ENCODE data around the gene LYZL4. TPM values are rescaled to one million over a fixed set of nuclear protein-coding genes. Genes with fewer than 3 reads are reported as not detected.

LYZL4 gene
- polyA plus RNA-seq, 3 donors, result not detected

Other genes starting within 250 kb of the LYZL4 start
- under 1 TPM in 2 of 3 donors, not detected in 1; 0.37 to 0.56 TPM for gene CCK, start 144.4 kb downstream of the LYZL4 start, polyA plus RNA-seq (ENCODE audit: insufficient read length in 3 of 3)
- gene VIPR1, start 92.0 kb upstream of the LYZL4 start, polyA plus RNA-seq (ENCODE audit: insufficient read length in 3 of 3), result 1 to 10 TPM; 1.0 to 2.1 (median 1.4) TPM
- 10 to 100 TPM; 41.8 to 47.5 (median 45.2) TPM for gene SEC22C, start 171.4 kb upstream of the LYZL4 start, polyA plus RNA-seq (ENCODE audit: insufficient read length in 3 of 3)
- 10 to 100 TPM; 21.4 to 26.5 (median 25.3) TPM for gene SS18L2, start 180.2 kb upstream of the LYZL4 start, polyA plus RNA-seq (ENCODE audit: insufficient read length in 3 of 3)
- 100 to 1,000 TPM in 1 of 3 donors, 10 to 100 TPM in 2; 83.8 to 203 (median 98.7) TPM for gene NKTR, start 190.1 kb upstream of the LYZL4 start, polyA plus RNA-seq (ENCODE audit: insufficient read length in 3 of 3)
- 10 to 100 TPM; 12.5 to 18.4 (median 14.9) TPM for gene ZBTB47, start 243.1 kb upstream of the LYZL4 start, polyA plus RNA-seq (ENCODE audit: insufficient read length in 3 of 3)